ENCODE data around the gene REEP1.

The REEP1 gene

DNA sequence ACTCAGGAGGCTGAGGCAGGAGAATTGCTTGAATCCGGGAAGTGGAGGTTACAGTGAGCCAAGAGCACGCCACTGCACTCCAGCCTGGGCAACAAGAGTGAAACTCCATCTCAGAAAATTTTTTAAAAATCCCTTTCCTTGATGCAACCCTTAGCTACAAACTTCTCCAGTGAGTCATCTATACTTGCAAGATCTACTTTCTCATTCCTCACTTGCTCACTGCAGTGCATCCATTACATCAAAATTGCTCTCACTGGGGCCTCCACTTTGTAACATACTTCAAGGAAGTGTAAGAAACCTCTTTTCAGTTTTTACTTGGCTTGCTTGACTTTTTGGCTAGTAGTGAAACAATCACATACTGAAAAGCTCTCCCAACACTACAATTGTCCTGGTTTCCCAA is 65.3 kb downstream of the REEP1 start:
- ChIA-PET CTCF (no interaction called here), POLR2A (no interaction called here)
- Histone ChIP-seq H3K36me3 (ENCODE audit: control insufficient read depth in 2 of 2, insufficient read depth in 1 of 2, low read length in 2 of 2) (no peaks in the 10 kb centered on the region), H3K4me3 (ENCODE audit: low read depth, low read length) (no peak overlapping the region), H3K27ac (ENCODE audit: extremely low read depth, low read depth, low read length) (no peak overlapping the region), H3K9me3 (ENCODE audit: control insufficient read depth, insufficient read depth, low read depth, low read length) (no peaks in the 10 kb centered on the region), H3K4me1 (ENCODE audit: control insufficient read depth, insufficient read depth, low read length) (no peaks in the 10 kb centered on the region)
- TF ChIP-seq ZNF501 (tag by site-specific recombination; IDR thresholded peaks at IDR 0.05) (no peak), ZNF239 (tag by site-specific recombination; IDR thresholded peaks at IDR 0.05) (no peak), ZNF596 (tag by site-specific recombination; IDR thresholded peaks at IDR 0.05) (no peak), ZNF23 (tag by site-specific recombination; IDR thresholded peaks at IDR 0.05; ENCODE audit: borderline replicate concordance) (no peak), ZNF416 (tag by site-specific recombination; IDR thresholded peaks at IDR 0.05) (no peak), ZNF214 (tag by site-specific recombination; IDR thresholded peaks at IDR 0.05; ENCODE audit: borderline replicate concordance) (no peak), ZNF37A (tag by site-specific recombination; IDR thresholded peaks at IDR 0.05) (no peak), ZNF335 (tag by site-specific recombination; conservative IDR thresholded peaks at IDR 0.05) (no peak), ZSCAN16 (tag by site-specific recombination; IDR thresholded peaks at IDR 0.05) (no peak), ZNF768 (tag by site-specific recombination; IDR thresholded peaks at IDR 0.05) (no peak), ZNF211 (tag by site-specific recombination; IDR thresholded peaks at IDR 0.05; ENCODE audit: low read depth) (no peak), ZNF10 (tag by site-specific recombination; IDR thresholded peaks at IDR 0.05) (no peak), EGR2 (tag by site-specific recombination; IDR thresholded peaks at IDR 0.05; ENCODE audit: low read depth) (no peak), ZNF664 (tag by site-specific recombination; IDR thresholded peaks at IDR 0.05) (no peak)
- TF ChIP-seq, protein P1, sequence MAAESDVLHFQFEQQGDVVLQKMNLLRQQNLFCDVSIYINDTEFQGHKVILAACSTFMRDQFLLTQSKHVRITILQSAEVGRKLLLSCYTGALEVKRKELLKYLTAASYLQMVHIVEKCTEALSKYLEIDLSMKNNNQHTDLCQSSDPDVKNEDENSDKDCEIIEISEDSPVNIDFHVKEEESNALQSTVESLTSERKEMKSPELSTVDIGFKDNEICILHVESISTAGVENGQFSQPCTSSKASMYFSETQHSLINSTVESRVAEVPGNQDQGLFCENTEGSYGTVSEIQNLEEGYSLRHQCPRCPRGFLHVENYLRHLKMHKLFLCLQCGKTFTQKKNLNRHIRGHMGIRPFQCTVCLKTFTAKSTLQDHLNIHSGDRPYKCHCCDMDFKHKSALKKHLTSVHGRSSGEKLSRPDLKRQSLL (tag by site-specific recombination; IDR thresholded peaks at IDR 0.05) = no peak
- TF ChIP-seq, protein P2, sequence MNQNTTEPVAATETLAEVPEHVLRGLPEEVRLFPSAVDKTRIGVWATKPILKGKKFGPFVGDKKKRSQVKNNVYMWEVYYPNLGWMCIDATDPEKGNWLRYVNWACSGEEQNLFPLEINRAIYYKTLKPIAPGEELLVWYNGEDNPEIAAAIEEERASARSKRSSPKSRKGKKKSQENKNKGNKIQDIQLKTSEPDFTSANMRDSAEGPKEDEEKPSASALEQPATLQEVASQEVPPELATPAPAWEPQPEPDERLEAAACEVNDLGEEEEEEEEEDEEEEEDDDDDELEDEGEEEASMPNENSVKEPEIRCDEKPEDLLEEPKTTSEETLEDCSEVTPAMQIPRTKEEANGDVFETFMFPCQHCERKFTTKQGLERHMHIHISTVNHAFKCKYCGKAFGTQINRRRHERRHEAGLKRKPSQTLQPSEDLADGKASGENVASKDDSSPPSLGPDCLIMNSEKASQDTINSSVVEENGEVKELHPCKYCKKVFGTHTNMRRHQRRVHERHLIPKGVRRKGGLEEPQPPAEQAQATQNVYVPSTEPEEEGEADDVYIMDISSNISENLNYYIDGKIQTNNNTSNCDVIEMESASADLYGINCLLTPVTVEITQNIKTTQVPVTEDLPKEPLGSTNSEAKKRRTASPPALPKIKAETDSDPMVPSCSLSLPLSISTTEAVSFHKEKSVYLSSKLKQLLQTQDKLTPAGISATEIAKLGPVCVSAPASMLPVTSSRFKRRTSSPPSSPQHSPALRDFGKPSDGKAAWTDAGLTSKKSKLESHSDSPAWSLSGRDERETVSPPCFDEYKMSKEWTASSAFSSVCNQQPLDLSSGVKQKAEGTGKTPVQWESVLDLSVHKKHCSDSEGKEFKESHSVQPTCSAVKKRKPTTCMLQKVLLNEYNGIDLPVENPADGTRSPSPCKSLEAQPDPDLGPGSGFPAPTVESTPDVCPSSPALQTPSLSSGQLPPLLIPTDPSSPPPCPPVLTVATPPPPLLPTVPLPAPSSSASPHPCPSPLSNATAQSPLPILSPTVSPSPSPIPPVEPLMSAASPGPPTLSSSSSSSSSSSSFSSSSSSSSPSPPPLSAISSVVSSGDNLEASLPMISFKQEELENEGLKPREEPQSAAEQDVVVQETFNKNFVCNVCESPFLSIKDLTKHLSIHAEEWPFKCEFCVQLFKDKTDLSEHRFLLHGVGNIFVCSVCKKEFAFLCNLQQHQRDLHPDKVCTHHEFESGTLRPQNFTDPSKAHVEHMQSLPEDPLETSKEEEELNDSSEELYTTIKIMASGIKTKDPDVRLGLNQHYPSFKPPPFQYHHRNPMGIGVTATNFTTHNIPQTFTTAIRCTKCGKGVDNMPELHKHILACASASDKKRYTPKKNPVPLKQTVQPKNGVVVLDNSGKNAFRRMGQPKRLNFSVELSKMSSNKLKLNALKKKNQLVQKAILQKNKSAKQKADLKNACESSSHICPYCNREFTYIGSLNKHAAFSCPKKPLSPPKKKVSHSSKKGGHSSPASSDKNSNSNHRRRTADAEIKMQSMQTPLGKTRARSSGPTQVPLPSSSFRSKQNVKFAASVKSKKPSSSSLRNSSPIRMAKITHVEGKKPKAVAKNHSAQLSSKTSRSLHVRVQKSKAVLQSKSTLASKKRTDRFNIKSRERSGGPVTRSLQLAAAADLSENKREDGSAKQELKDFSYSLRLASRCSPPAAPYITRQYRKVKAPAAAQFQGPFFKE (tag by site-specific recombination; IDR thresholded peaks at IDR 0.05; ENCODE audit: borderline replicate concordance) = no peak
- TF ChIP-seq, protein P3, sequence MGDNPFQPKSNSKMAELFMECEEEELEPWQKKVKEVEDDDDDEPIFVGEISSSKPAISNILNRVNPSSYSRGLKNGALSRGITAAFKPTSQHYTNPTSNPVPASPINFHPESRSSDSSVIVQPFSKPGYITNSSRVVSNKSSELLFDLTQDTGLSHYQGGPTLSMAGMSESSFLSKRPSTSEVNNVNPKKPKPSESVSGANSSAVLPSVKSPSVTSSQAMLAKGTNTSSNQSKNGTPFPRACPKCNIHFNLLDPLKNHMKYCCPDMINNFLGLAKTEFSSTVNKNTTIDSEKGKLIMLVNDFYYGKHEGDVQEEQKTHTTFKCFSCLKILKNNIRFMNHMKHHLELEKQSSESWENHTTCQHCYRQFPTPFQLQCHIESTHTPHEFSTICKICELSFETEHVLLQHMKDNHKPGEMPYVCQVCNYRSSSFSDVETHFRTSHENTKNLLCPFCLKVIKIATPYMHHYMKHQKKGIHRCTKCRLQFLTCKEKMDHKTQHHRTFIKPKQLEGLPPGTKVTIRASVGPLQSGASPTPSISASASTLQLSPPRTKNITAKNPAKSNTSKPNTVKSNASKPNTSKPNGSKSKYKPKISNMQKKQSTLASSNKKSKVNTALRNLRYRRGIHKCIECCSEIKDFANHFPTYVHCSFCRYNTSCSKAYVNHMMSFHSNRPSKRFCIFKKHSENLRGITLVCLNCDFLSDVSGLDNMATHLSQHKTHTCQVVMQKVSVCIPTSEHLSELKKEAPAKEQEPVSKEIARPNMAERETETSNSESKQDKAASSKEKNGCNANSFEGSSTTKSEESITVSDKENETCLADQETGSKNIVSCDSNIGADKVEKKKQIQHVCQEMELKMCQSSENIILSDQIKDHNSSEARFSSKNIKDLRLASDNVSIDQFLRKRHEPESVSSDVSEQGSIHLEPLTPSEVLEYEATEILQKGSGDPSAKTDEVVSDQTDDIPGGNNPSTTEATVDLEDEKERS (tag by site-specific recombination; IDR thresholded peaks at IDR 0.05) = no peak
- TF ChIP-seq, protein P4, sequence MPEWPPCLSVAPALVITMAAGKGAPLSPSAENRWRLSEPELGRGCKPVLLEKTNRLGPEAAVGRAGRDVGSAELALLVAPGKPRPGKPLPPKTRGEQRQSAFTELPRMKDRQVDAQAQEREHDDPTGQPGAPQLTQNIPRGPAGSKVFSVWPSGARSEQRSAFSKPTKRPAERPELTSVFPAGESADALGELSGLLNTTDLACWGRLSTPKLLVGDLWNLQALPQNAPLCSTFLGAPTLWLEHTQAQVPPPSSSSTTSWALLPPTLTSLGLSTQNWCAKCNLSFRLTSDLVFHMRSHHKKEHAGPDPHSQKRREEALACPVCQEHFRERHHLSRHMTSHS (tag by site-specific recombination; IDR thresholded peaks at IDR 0.05) = no peak

Data from HEK293 (cell line).